Lower lobe of right lung (tissue), 2 donors: ENCODE data around the gene LGALS7. TPM values are rescaled to one million over a fixed set of nuclear protein-coding genes. Genes with fewer than 3 reads are reported as not detected.
"Not testable (repeated sequence)": the region's sequence is repeated elsewhere in the genome, so short reads cannot be mapped to it uniquely, and the experiment has no call there.

Experiments
- ATAC-seq, 2 donors: fragments of 200-7000 bp; cut with Tn5 transposase; one replicate each; pipeline ENCODE4 v1.9.1; 2020 to 2022; ENCODE audit warnings: mild to moderate bottlenecking in 2 of 2, moderate library complexity in 2 of 2
- DNase-seq: peaks from one replicate; pipeline ENCODE4 v3.0.0-alpha.2; 2020
- H3K27ac ChIP-seq: fragments of 200-600 bp; one replicate; pipeline ENCODE4 v1.8.0; 2022
- H3K27me3 ChIP-seq: fragments of 200-600 bp; one replicate; pipeline ENCODE4 v1.8.0; 2022; ENCODE audit warnings: low read depth
- H3K36me3 ChIP-seq: fragments of 200-600 bp; one replicate; pipeline ENCODE4 v1.8.0; 2022; ENCODE audit warnings: mild to moderate bottlenecking
- H3K4me1 ChIP-seq: fragments of 200-600 bp; one replicate; pipeline ENCODE4 v1.8.0; 2022
- H3K4me3 ChIP-seq: fragments of 200-600 bp; one replicate; pipeline ENCODE4 v1.8.0; 2022; ENCODE audit warnings: mild to moderate bottlenecking
- H3K9me3 ChIP-seq: fragments of 200-600 bp; one replicate; pipeline ENCODE4 v1.8.0; 2022
- intact Hi-C: fragments of 100-400 bp; cut with DNase I; formaldehyde crosslinking; loops from one replicate; pipeline ENCODE4 v1.11.0; 2022
- long read RNA-seq: library from polyadenylated mRNA; unstranded; transcript quantifications from one replicate; pipeline ENCODE4 v2.0.0, GENCODE V29; 2021
- total RNA-seq: library from RNA; stranded (reverse); fragmentation: NEBNext Ultra II Directional; extraction: Animal tissue kit (Norgen Biotek cat#: 25700); gene quantifications from one replicate; pipeline ENCODE4 v1.2.1, GENCODE V29; 2021
- TF ChIP-seq, protein P1 (sequence below): fragments of 200-600 bp; IDR thresholded peaks from one replicate; pipeline ENCODE4 v1.8.0; 2022; ENCODE audit warnings: antibody characterized with exemption, mild to moderate bottlenecking
- donor health status: DM: no; HTN: yes; CAD: no; lungs with severe emphysema.

Gene LGALS7
- total RNA-seq = not detected
- long read RNA-seq = 0 reads

DNA sequence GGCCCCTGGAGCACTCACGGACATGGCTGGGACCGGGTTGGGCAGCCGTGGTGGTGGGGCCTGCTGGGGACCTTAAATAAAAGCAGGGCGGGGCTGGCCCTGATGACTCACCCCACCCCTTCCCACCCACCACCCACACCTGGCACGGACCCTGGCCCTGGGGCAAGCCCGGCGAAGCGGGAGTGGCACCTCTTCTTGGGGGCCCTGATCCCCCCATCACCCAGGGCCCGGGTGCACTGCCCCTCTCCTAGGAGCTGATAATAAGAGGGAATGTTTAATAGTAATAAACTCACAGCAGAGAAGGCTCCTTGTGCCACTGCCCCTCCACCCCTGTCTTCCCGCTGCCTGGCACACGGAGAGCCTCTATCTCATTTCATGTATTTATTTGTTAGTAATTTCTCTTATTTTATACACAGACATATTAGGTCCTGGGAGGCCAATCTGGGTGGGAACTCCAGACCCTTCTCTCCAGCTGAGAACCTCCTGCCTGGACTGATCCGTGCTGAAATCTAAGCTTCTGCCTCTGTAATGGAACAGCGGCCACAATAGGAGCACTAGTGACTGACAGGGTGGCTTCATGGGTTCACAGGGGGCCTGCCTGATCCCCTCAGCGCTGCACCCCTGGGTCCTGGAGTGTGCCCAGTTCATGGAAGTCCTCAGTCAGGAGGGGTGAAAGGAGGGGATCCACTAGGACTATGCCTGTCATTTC is at the start of gene LGALS7:
Gene LGALS7 (minus strand): TSS at position 49 of the 709 bp plus-strand sequence. CDS start 25 bp downstream, at position 24.
- Histone ChIP-seq H3K4me3 (no peak within 1 kb of the TSS), H3K4me1 (peaks cover 12% of the 10 kb centered on the region), H3K9me3 (no peaks in the 10 kb centered on the region), H3K36me3 (no peaks in the 10 kb centered on the region), H3K27me3 (no peaks in the 10 kb centered on the region), H3K27ac (no peak within 1 kb of the TSS)
- DNase-seq = no peak
- no peak for ATAC-seq
- intact Hi-C loops = no loop called here
- TF ChIP-seq, protein P1, sequence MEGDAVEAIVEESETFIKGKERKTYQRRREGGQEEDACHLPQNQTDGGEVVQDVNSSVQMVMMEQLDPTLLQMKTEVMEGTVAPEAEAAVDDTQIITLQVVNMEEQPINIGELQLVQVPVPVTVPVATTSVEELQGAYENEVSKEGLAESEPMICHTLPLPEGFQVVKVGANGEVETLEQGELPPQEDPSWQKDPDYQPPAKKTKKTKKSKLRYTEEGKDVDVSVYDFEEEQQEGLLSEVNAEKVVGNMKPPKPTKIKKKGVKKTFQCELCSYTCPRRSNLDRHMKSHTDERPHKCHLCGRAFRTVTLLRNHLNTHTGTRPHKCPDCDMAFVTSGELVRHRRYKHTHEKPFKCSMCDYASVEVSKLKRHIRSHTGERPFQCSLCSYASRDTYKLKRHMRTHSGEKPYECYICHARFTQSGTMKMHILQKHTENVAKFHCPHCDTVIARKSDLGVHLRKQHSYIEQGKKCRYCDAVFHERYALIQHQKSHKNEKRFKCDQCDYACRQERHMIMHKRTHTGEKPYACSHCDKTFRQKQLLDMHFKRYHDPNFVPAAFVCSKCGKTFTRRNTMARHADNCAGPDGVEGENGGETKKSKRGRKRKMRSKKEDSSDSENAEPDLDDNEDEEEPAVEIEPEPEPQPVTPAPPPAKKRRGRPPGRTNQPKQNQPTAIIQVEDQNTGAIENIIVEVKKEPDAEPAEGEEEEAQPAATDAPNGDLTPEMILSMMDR = no peak

- DNase-seq, H3K4me3 ChIP-seq, H3K9me3 ChIP-seq, H3K4me1 ChIP-seq, H3K27me3 ChIP-seq, ATAC-seq, H3K27ac ChIP-seq, intact Hi-C loops: not testable (repeated sequence)
- peaks cover 84% of the 10 kb centered on the region for H3K36me3 ChIP-seq
Observed at GRCh38 chr19:38821230-38821825, 48.0 kb upstream of the LGALS7 start.

- intact Hi-C loops = no loop called here
- ATAC-seq = no peak
- TF ChIP-seq, protein P1 = no peak
- no peaks in the 10 kb centered on the region for H3K9me3 ChIP-seq
- no peak overlapping the region for H3K4me3 ChIP-seq
- no peaks in the 10 kb centered on the region for H3K27me3 ChIP-seq
- DNase-seq = no peak
- H3K4me1 ChIP-seq = no peaks in the 10 kb centered on the region
- H3K36me3 ChIP-seq = peaks cover 83% of the 10 kb centered on the region
- H3K27ac ChIP-seq = no peak overlapping the region
Observed at GRCh38 chr19:38819231-38819920, 46.1 kb upstream of the LGALS7 start.

- Histone ChIP-seq H3K4me1 (no peaks in the 10 kb centered on the region), H3K4me3 (no peak overlapping the region), H3K9me3 (no peaks in the 10 kb centered on the region), H3K36me3 (peaks cover 62% of the 10 kb centered on the region), H3K27me3 (no peaks in the 10 kb centered on the region), H3K27ac (no peak overlapping the region)
- TF ChIP-seq, protein P1 = no peak
- intact Hi-C loops = no loop called here
- DNase-seq (no peak), ATAC-seq (no peak)
Observed at GRCh38 chr19:38817081-38817480, 43.8 kb upstream of the LGALS7 start.

DNA sequence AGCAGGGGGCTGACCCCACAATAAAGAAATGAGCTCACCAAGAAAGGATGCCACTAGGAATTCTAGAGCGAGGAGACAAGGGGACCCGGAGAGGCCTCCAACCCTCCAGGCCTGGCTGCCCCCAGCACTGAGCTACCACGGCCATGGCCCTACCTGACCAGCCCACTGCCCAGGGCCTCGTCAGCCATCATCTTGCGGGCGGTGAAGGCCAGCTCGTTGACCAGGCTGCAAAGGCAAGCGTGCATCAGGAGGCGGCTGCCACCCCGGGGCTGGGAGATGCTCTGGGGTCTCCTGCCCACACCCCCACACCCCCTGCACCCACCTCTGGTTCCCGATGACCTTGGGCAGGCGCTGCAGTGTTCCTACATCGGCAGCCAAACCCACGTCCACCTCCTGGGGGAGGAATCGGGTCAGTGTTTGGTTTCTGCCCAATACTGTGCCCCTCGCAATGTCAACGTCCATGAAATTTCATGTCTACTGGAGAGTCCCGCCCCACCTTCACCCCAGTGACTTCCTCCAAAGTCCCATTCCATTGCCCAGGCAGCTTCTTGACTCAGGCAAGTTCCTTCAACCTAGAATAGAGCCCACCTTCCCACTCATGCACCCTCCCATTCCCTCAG is 42.9 kb upstream of the LGALS7 start:
- Histone ChIP-seq H3K27ac (no peak overlapping the region), H3K4me3 (no peak overlapping the region), H3K9me3 (no peaks in the 10 kb centered on the region), H3K27me3 (no peaks in the 10 kb centered on the region), H3K36me3 (peaks cover 56% of the 10 kb centered on the region), H3K4me1 (no peaks in the 10 kb centered on the region)
- intact Hi-C loops = no loop called here
- DNase-seq (no peak), ATAC-seq (no peak)
- TF ChIP-seq, protein P1 = no peak
